Mesenteric fat pad (tissue), 1 donor: Measurements from ENCODE around the gene APOBEC3G. TPM values are rescaled to one million over a fixed set of nuclear protein-coding genes. Genes with fewer than 3 reads are reported as not detected.

ENCODE experiments used
- DNase-seq: peaks from one replicate; pipeline ENCODE4 v3.0.0-alpha.2; 2020; ENCODE audit warnings: low spot score
- total RNA-seq: library from RNA; stranded (reverse); fragmentation: NEBNext Ultra II Directional; extraction: Animal tissue kit (Norgen Biotek cat#: 25700); gene quantifications from one replicate; pipeline ENCODE4 v1.2.1, GENCODE V29; 2021
- donor health status: DM: yes; HTN: yes; CAD: no.

Gene APOBEC3G
- total RNA-seq, 1 donor from 2014 or later: 6.4 TPM

- no peak for DNase-seq
These were observed 43.9 kb downstream of the APOBEC3G start for GRCh38 chr22:39120983-39121382.

GRCh38 chr22:39122772-39123470 lies 45.8 kb downstream of the APOBEC3G start:
- no peak for DNase-seq

- no peak for DNase-seq
These were observed 46.9 kb downstream of the APOBEC3G start for GRCh38 chr22:39123751-39124581.

- DNase-seq: no peak
These were observed 48.5 kb downstream of the APOBEC3G start for GRCh38 chr22:39125622-39126021.

- no peak for DNase-seq
These were observed 51.4 kb downstream of the APOBEC3G start for GRCh38 chr22:39128508-39128907.

- no peak for DNase-seq
These were observed 52.0 kb downstream of the APOBEC3G start for GRCh38 chr22:39129081-39129480.

- no peak for DNase-seq
These were observed 52.7 kb downstream of the APOBEC3G start for GRCh38 chr22:39129746-39130145.

GRCh38 chr22:39130152-39130704 lies 53.2 kb downstream of the APOBEC3G start:
- DNase-seq: no peak

GRCh38 chr22:39130892-39131855 lies 54.1 kb downstream of the APOBEC3G start:
- DNase-seq: no peak

- no peak for DNase-seq
These were observed 55.2 kb downstream of the APOBEC3G start for GRCh38 chr22:39132281-39132680.

- DNase-seq: no peak
These were observed 55.9 kb downstream of the APOBEC3G start for GRCh38 chr22:39132871-39133524.

GRCh38 chr22:39133871-39134270 lies 56.8 kb downstream of the APOBEC3G start:
- no peak for DNase-seq

- no peak for DNase-seq
These were observed 57.5 kb downstream of the APOBEC3G start for GRCh38 chr22:39134366-39135091.

- no peak for DNase-seq
These were observed 58.2 kb downstream of the APOBEC3G start for GRCh38 chr22:39135092-39135896.

- DNase-seq: no peak
These were observed 59.2 kb downstream of the APOBEC3G start for GRCh38 chr22:39136317-39136716.
